ENCODE data around the gene SLIRP.
"Not testable (repeated sequence)": the region's sequence is repeated elsewhere in the genome, so short reads cannot be mapped to it uniquely, and the experiment has no call there.

Gene SLIRP

GRCh38 chr14:77707724-77708408 lies at the start of gene SLIRP, which contains the start of gene ALKBH1:
TSS of gene SLIRP (plus strand) at chr14:77708103. CDS start at chr14:77708112, 9 bp downstream.
TSS of gene ALKBH1 (minus strand) at chr14:77708023. CDS start at chr14:77708004, 19 bp downstream.
- DNase-seq (ENCODE audit: low read depth) = peak; percentile 85
- TF ChIP-seq CTCF (IDR thresholded peaks at IDR 0.05; ENCODE audit: insufficient read depth, low read depth, low read length, missing control alignments) = no peak
- peak within 1 kb of the TSS; percentile 91 for H3K4me3 ChIP-seq (ENCODE audit: low read length)

- no peak for DNase-seq (ENCODE audit: low read depth)
Measured at GRCh38 chr14:77659831-77660230, 48.1 kb upstream of the SLIRP start.

GRCh38 chr14:77660754-77661153 lies 47.1 kb upstream of the SLIRP start:
- H3K4me3 ChIP-seq (ENCODE audit: low read length) = no peak overlapping the region
- no peak for TF ChIP-seq CTCF (IDR thresholded peaks at IDR 0.05; ENCODE audit: insufficient read depth, low read depth, low read length, missing control alignments)
- DNase-seq (ENCODE audit: low read depth) = no peak

More at GRCh38 chr14:77659831-77660230, 48.1 kb upstream of the SLIRP start:
- H3K4me3 ChIP-seq (ENCODE audit: low read length) = no peak overlapping the region
- no peak for TF ChIP-seq CTCF (IDR thresholded peaks at IDR 0.05; ENCODE audit: insufficient read depth, low read depth, low read length, missing control alignments)

GRCh38 chr14:77661562-77661961 lies 46.3 kb upstream of the SLIRP start:
- H3K4me3 ChIP-seq (ENCODE audit: low read length); DNase-seq (ENCODE audit: low read depth): not testable (repeated sequence)

- no peak for TF ChIP-seq CTCF (IDR thresholded peaks at IDR 0.05; ENCODE audit: insufficient read depth, low read depth, low read length, missing control alignments)
- peak; percentile 98 for DNase-seq (ENCODE audit: low read depth)
- no peak overlapping the region for H3K4me3 ChIP-seq (ENCODE audit: low read length)
Measured at GRCh38 chr14:77663293-77663692, 44.6 kb upstream of the SLIRP start.

GRCh38 chr14:77667331-77667730 lies 40.6 kb upstream of the SLIRP start:
- DNase-seq (ENCODE audit: low read depth) = no peak
- no peak overlapping the region for H3K4me3 ChIP-seq (ENCODE audit: low read length)
- TF ChIP-seq CTCF (IDR thresholded peaks at IDR 0.05; ENCODE audit: insufficient read depth, low read depth, low read length, missing control alignments) = no peak

- no peak for DNase-seq (ENCODE audit: low read depth)
- no peak for TF ChIP-seq CTCF (IDR thresholded peaks at IDR 0.05; ENCODE audit: insufficient read depth, low read depth, low read length, missing control alignments)
- H3K4me3 ChIP-seq (ENCODE audit: low read length) = no peak overlapping the region
Measured at GRCh38 chr14:77673193-77673592, 34.7 kb upstream of the SLIRP start.

Data from epithelial cell of esophagus (primary cell).